PFSK-1 (cell line): ENCODE measurements around the gene AUTS2.

Source experiments
- FOXP2 ChIP-seq: optimal IDR thresholded peaks from 2 replicates; pipeline ENCODE3; 2011; ENCODE audit warnings: borderline replicate concordance, control low read depth, inconsistent platforms; ENCODE audit not compliant: insufficient read depth; ENCODE audit errors: extremely low read length, extremely low read depth
- POLR2AphosphoS5 ChIP-seq: IDR thresholded peaks from 2 replicates; pipeline ENCODE4 v1.6.1; 2012; ENCODE audit warnings: low read depth, mild to moderate bottlenecking, control low read depth, low read length, moderate library complexity
- SIN3A ChIP-seq: IDR thresholded peaks from 2 replicates; pipeline ENCODE4 v1.6.1; 2012; ENCODE audit warnings: mild to moderate bottlenecking, low read length, moderate library complexity, borderline replicate concordance; ENCODE audit not compliant: insufficient read depth
- TAF1 ChIP-seq: IDR thresholded peaks from 2 replicates; pipeline ENCODE4 v1.6.1; 2012; ENCODE audit warnings: low read length, control low read depth, borderline replicate concordance; ENCODE audit not compliant: insufficient read depth
- TF ChIP-seq, protein P1 (sequence below), 2 experiments: IDR thresholded peaks; 2 replicates each; pipeline versions ENCODE4 v1.6.1 to v1.8.0; 2011 to 2012; ENCODE audit warnings: low read depth in 2 of 2, low read length in 2 of 2, control low read depth in 1 of 2, inconsistent platforms in 1 of 2, mild to moderate bottlenecking in 1 of 2, moderate library complexity in 1 of 2; ENCODE audit not compliant: insufficient read depth in 1 of 2

Gene AUTS2

DNA sequence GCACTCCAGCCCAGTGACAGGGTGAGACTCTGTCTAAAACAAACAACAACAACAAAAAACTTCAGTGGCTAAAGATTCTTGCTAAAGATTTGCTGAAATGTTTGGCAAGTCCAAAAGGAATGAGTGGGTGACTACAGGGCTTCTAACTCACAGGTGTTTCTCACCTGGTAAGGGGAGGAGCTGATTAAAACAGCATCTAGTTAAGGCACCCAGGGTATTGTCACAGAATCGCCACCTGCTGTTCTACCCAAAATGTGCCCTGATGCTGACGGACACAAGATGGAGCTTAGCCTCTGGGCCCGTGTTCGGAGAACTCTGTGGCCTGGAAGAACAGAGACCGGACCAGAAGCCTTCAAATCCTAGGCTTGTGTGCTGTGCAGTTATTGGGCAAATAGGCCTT is 1197.7 kb downstream of the AUTS2 start:
- no peak for TF ChIP-seq TAF1
- TF ChIP-seq SIN3A, result no peak
- no peak for TF ChIP-seq POLR2AphosphoS5
- TF ChIP-seq, protein P1, sequence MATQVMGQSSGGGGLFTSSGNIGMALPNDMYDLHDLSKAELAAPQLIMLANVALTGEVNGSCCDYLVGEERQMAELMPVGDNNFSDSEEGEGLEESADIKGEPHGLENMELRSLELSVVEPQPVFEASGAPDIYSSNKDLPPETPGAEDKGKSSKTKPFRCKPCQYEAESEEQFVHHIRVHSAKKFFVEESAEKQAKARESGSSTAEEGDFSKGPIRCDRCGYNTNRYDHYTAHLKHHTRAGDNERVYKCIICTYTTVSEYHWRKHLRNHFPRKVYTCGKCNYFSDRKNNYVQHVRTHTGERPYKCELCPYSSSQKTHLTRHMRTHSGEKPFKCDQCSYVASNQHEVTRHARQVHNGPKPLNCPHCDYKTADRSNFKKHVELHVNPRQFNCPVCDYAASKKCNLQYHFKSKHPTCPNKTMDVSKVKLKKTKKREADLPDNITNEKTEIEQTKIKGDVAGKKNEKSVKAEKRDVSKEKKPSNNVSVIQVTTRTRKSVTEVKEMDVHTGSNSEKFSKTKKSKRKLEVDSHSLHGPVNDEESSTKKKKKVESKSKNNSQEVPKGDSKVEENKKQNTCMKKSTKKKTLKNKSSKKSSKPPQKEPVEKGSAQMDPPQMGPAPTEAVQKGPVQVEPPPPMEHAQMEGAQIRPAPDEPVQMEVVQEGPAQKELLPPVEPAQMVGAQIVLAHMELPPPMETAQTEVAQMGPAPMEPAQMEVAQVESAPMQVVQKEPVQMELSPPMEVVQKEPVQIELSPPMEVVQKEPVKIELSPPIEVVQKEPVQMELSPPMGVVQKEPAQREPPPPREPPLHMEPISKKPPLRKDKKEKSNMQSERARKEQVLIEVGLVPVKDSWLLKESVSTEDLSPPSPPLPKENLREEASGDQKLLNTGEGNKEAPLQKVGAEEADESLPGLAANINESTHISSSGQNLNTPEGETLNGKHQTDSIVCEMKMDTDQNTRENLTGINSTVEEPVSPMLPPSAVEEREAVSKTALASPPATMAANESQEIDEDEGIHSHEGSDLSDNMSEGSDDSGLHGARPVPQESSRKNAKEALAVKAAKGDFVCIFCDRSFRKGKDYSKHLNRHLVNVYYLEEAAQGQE (IDR thresholded peaks at IDR 0.05; ENCODE audit: insufficient read depth in 1 of 2, low read depth in 2 of 2, low read length in 2 of 2), result no peak
- TF ChIP-seq FOXP2, result no peak

DNA sequence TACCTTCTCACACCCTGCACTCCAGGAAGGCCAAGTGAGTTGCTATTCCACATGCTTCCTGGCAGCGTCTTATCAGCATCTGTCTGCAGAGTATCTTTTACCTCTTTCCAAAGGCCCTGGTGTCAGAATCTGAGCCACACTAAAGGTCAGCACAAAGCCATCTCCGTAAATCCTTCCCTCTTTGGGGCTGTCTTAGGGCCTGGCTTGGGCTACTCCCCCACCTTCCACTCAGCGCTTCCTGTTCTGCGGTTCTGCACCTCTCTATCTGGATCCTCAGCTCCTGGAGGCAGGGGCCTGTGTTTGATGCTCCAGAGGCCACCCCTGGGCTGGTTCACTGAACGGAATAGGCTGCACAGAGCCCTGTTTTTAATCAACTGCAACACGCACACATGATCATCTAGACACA is 1198.8 kb downstream of the AUTS2 start:
- TF ChIP-seq, protein P1 (IDR thresholded peaks at IDR 0.05; ENCODE audit: insufficient read depth in 1 of 2, low read depth in 2 of 2, low read length in 2 of 2), result no peak
- TF ChIP-seq FOXP2, result no peak
- no peak for TF ChIP-seq TAF1
- TF ChIP-seq POLR2AphosphoS5, result no peak
- no peak for TF ChIP-seq SIN3A

DNA sequence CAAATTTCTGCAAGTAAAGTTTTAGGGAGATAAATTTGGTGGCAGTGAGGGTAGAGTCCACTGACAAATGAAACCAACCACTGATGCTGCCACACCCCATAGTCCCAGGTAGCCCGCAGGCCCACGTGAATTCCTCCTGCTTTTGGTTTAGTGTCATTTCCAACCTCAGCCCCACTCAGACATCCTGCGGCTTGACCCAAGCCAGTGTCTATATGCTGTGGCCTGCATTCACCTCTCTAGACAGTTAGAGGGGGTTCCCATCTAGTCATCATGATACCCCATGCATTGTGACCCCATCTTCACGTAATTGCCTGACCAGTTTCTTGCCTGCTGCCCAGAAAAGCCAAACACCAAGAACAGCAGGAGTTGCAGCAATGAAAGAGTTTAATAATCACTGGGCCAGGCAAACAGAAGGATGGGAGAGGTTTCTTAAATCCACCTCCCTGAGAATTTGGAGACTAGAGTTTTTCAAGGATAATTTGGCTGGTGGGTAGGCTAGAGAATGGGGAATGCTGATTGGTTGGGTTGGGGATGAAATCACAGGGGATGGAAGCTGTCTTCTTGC is 1201.6 kb downstream of the AUTS2 start:
- TF ChIP-seq POLR2AphosphoS5 (no peak), TAF1 (no peak), SIN3A (no peak), FOXP2 (no peak)
- TF ChIP-seq, protein P1 (IDR thresholded peaks at IDR 0.05; ENCODE audit: insufficient read depth in 1 of 2, low read depth in 2 of 2, low read length in 2 of 2), result no peak

DNA sequence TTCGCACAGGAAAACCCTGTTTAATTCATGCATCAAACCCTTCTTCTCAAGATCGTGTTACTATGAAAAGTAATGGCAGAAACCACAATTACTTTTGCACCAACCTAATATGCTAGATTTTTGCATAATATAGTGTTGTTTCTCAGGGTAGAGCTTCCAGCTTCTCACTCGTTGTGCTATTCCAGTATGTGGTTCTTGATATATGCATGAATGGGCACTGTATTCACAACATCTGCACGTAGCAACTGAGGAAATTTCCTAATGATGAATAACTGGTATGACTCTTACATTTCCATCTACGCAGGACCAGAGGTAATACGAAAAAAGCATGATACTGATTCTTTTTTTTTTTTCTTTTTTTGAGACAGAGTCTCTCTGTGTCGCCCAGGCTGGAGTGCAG is 1207.1 kb downstream of the AUTS2 start:
- TF ChIP-seq FOXP2, result no peak
- TF ChIP-seq POLR2AphosphoS5, result no peak
- TF ChIP-seq SIN3A, result no peak
- TF ChIP-seq, protein P1 (IDR thresholded peaks at IDR 0.05; ENCODE audit: insufficient read depth in 1 of 2, low read depth in 2 of 2, low read length in 2 of 2), result no peak
- no peak for TF ChIP-seq TAF1

DNA sequence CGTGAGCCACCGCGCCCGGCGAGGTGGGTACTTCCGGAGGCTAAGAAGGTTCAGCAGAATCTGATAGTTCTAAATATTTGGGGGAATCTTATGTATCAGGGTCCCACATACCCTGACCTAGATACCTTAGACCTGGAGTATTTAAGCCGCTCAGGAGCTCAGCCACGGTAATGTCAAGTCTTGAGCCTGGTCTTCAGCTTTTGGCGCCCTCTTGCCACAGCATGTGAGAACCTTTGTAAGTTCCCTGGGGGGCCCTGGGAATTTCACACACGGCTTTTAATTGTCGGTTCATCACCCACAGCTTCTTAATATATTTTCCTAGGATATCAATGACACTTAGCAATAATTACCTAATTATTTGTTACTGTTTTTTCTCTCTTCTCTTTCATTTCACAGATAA is 1209.4 kb downstream of the AUTS2 start:
- TF ChIP-seq TAF1, result no peak

DNA sequence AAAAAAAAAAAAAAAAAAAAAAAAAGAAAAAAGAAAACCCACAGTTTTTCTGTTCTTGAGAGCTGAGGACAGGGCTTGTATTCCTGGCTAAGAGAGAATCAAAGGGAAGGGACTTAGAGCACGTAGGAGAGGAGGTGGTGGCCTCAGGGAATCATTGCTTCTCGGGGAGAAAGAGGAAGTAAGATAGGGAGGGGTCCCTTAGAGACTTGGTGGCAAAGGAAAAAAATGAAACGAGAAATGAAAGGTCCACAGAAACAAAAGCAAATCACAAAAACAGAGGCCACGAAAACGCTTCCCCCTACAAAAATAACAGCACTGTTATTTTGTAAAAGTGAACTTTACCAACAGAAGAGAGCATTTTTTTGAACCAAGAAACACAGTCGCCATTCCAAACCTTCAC is 1210.6 kb downstream of the AUTS2 start:
- TF ChIP-seq SIN3A, result no peak
- TF ChIP-seq TAF1, result no peak
- no peak for TF ChIP-seq POLR2AphosphoS5
- no peak for TF ChIP-seq FOXP2
- TF ChIP-seq, protein P1 (IDR thresholded peaks at IDR 0.05; ENCODE audit: insufficient read depth in 1 of 2, low read depth in 2 of 2, low read length in 2 of 2), result no peak
